CD4-positive, alpha-beta T cell treated with Interferon gamma for 1 hour (primary cell): Measurements from ENCODE around the gene SMIM22.
A peak's percentile ranks its signal among the peaks of the same experiment; 100 is the strongest.

Experiments used
- DNase-seq: peaks from one replicate; pipeline ENCODE4 v3.0.0-alpha.2; 2020

The SMIM22 gene

GRCh38 chr16:4795181-4795827 is at the start of gene SMIM22:
SMIM22 (plus strand) TSS chr16:4795369; CDS start chr16:4795735, 366 bp downstream.
- no peak for DNase-seq

DNA sequence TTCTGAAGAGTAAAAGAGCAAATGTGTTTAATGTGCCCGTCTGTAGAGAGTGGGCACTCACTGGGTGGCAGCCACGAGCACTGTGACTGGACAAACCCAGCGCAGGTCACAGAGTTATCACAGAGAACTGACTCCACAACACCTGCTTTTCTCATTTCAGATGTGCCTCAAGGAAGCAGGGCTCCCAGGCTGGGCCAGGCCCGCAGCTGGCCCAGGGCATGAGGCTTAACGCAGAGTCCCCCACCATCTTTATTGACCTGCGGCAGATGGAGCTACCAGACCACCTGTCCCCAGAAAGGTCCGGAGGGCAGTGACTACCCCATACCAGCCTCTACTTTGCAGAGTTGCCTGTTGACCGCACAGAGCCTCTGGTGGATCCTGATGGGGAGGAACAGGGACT is 49.0 kb upstream of the SMIM22 start:
- no peak for DNase-seq

DNA sequence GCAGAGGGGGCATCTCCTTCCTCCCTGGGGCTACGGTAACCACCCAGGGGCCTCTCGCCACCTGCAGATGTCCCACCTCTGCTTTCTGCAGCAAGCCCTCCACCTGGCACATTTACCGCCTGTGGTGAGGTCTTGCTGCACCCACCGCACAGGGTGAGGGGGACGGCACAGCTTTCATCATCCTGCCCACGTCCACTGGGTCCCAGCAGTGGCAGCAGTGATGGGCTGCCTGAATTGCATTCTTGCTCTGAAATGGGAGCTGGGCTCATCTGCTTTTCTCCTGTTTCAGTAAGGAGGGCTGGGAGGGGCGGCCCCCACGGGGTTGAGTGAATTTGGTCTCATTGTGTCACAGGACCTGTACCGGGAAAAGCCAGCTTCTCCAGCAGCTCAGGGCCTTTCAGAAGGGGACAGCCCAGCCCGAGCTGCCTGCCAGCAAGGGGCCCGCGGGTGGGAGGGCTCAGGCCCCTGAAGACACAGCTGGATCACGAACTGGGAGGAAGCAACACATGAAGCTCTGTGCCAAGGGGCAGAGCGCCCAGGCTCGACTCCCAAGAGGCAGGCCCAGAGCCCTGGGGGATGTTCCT is 48.1 kb upstream of the SMIM22 start:
- no peak for DNase-seq

GRCh38 chr16:4747906-4748681 is 47.1 kb upstream of the SMIM22 start:
- no peak for DNase-seq

DNA sequence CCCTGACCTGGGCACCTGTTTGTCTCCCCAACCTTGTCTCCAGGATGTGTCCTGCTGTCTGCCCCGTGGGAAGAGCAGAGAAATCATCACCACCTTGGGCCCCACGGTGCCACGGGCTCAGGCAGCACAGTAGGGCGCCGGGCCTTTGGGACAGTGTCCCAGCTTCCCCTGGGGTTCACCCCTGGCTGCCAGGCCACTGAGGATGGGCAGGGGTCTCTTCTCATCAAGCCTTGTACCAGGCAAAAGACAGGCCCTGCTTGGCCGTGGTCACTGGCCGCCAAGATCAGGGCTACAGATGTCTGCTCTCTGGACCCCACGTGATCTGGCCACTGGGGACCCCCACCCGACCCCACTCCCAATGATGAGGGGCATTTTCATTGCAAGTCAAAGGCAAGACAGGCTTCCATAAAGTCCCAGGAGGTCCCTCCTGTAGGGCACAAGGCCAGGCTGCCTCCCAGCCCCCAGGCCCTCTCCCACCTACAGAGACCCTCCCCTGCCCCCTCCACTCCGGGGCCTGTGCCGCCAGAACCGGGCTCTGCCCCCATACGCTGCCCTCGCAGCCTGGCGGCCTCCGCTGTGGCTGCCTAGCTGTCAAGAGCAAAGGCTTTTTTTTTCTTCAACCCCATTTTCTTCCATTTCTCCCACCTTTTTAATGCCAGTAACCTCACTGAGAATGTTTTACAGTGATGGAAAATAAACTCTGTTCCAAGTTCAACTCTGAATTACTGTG is 46.3 kb upstream of the SMIM22 start:
- DNase-seq, result no peak

DNA sequence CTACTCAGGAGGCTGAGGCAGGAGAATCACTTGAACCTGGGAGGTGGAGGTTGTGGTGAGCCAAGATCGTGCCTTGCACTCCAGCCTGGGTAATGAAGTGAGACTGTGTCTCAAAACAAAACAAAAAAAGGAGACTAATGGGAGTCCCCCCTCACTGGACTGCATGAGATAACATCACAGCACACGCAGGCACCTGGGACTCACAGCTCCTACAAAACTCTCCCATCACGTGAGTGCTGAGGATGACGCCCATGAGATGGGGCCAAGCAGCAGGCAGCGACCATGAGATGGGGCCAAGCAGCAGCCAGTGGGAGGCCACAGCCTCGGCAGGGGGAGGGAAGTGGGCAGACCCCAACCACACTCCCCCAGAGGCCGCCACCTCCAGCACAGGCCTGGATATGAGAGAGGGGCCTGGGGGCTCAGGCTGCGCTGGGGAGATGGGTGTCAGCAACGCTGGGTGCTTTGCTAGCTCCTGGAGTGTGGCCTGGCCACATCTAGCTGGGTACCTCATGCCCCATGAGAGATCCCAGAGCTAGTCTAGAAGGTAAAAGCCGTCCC is 45.4 kb upstream of the SMIM22 start:
- DNase-seq, result no peak

- DNase-seq, result no peak
Measured at GRCh38 chr16:4750896-4751295, 44.3 kb upstream of the SMIM22 start.

DNA sequence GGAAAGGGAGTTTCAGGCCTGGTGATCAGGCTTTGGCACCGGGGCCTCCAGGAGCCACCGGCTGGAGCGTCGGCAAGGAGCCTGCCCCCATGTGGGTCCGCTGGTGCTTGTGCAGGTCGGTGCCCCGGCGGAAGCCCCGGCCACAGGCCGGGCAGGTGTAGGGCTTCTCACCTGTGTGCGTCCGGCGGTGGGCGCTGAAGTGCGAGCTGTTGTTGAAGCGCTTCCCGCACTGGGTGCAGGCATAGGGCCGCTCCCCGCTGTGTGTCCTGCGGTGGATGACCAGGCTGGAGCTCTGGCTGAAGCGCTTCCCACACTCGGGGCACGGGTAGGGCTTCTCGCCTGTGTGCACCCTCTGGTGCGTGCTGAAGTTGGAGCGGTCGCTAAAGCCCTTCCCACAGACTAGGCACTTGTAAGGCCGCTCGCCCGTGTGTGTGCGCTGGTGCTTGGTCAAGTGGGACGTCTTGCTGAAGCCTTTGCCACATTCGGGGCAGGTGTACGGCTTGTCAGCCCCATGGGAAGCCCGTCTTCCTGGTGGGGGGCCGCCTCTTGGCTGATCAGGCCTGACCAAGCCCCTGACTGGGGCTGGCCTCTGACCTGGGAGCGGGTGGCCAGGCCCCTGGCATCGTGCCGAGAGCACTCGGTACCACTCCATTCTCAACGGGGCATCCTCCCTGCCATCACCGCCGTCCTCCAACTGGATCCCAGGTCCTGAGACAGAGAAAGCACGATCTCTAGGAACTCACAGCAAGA is 42.6 kb upstream of the SMIM22 start:
- DNase-seq, result no peak

DNA sequence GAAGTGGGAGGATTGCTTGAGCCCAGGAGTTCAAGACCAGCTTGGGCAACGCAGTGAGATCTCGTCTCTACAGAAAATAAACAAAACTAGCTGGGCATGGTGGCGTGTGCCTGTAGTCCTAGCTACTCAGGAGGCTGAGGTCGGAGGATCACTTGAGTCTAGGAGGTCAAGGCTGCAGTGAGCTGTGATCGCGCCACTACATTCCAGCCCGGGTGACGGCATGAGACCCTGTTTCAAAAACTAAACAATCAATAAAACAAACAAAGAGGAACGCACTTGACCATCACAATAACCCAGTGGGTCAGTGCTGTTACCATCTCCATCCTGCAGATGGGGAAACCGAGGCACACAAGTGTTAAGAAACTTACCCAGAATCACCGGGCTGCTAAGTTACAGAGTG is 41.9 kb upstream of the SMIM22 start:
- DNase-seq, result no peak

GRCh38 chr16:4754865-4755264 is 40.3 kb upstream of the SMIM22 start:
- no peak for DNase-seq

DNA sequence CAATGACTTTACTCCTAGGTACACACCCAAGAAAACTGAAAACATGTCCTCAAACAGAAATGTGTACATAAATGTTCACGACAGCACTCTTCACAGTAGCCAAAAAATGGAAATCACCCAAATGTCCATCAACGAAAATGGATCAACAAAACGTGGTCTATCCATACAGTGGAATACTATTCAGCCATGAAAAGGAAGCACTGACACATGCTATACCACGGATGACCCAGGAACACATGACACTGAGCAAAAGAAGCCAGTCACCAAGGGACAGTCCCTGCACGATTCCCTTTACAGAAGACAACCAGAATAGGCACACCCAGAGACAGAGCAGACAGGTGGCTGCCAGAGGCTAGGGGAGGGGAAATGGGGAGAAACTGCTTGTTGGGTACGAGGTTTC is 39.5 kb upstream of the SMIM22 start:
- DNase-seq, result no peak

DNA sequence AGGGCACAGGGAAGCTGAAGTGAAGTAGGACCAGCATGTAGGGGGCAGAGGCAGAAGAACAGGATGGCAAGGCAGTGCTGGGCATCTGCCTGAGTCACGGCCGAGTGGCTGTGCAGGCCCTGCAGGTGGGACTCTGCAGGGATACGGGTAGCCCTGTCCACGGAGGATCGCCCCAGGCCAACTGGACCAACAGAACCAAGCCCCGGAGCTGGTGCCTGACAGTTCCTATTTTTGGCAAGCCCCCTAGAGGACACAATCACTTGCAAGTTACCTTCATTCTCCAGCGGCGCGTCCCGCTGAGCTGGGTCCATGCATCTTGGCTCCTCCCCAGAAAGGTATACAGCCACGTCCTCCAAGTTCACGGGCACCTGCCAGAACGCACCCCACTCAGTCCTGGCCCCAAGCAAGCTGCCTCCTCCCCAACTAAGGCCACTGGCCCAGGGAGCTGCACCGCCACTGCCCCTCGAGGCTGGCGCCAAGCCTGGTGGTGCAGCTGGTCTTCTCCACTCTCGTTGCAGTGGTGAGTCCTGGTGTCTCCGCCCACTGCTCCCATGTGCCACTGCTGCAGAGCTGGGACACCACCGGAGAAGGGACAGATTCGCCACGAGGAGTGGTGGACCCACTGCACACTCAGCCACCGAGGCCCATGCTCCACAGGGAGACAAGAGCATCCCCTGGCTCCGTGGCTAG is 34.8 kb upstream of the SMIM22 start:
- DNase-seq, result no peak

GRCh38 chr16:4762205-4762604 is 33.0 kb upstream of the SMIM22 start:
- DNase-seq, result no peak

- no peak for DNase-seq
Measured at GRCh38 chr16:4763791-4764190, 31.4 kb upstream of the SMIM22 start.

GRCh38 chr16:4765511-4766474 is 29.4 kb upstream of the SMIM22 start:
- DNase-seq, result no peak

GRCh38 chr16:4766875-4767628 is 28.1 kb upstream of the SMIM22 start, which contains the start of gene ZNF500:
ZNF500 (minus strand) TSS chr16:4767162; CDS start chr16:4765978, 1,184 bp downstream.
- peak; percentile 94 for DNase-seq

GRCh38 chr16:4767872-4768548 is 27.2 kb upstream of the SMIM22 start:
- no peak for DNase-seq

DNA sequence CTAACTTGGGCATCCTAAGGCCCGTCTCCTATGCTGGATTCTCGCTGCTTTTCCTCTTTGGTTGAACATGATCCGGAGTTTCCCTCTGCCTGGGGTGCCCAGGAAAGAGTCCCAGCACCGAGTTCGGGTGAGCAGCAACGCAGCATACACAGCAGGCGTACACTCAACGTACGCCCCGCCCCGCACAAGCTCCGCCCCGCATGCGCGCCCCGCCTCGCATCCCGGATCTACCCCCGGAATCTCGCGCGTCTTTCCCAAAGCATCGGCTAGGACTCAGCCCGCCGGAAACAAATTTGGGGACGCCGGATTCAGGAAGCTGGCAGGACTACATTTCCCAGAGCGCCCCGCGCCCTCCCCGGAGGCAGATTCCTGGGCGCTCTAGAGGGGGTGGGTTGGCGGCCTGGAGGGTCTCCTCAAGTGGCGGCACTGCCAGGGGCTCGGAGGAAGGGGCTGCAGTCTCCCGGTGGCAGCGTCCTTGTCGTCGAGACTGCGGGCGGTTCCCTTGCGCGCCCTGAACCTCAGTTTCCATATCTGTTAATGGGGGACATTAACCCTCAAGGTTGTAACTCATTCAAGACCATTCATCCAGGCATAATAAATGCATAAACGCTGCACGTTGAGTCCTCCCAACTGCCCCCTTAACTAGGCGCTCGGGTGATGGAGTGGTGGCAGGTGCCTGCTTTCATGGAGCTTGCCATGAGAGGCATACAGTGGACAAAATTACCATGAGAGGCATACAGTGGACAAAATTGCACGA is 26.4 kb upstream of the SMIM22 start:
- peak; percentile 85 for DNase-seq
